GM19468 (cell line): ENCODE data around the gene ZBTB43.
"Not testable (repeated sequence)": the region's sequence is repeated elsewhere in the genome, so short reads cannot be mapped to it uniquely, and the experiment has no call there.

ENCODE experiments used
- ATAC-seq: cut with Tn5 transposase; IDR thresholded peaks from one replicate; pipeline ENCODE4 v1.9.1; 2021; ENCODE audit warnings: mild to moderate bottlenecking, moderate library complexity, moderate number of reproducible peaks; ENCODE audit not compliant: unreplicated experiment; ENCODE audit errors: extremely low read depth

The ZBTB43 gene

DNA sequence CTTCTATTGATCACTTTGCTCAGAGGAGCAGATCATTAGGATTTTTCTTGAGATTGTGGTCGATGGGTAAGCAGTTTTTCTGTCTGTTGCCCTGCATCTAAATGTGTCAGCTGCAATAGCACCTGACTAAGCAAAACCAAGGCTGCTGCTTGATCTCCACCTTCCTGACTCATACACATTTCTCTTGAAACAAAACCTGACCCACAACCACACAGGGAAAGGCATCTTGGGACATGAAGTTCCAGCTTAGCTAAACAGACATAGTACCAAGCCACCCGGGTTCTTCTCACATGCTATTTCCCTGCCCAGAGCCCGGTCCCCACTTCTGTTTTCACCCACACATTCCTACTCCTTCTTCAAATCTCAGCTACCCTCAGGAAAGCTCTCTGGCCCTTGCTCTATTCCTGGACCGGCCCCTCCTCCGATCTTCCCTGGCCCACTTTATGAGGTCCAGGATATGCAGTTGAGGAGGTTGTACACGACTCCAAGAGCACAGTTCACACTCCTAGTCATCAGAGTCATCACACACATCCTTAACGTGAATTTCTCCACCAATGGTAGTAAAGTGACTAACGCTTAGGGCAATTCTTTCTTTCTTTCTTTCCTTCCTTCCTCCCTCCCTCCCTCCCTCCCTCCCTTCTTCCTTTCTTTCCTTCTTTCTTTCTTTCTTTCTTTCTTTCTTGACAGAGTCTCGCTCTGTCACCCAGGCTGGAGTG lies 16.0 kb upstream of the ZBTB43 start:
- no peak for ATAC-seq

DNA sequence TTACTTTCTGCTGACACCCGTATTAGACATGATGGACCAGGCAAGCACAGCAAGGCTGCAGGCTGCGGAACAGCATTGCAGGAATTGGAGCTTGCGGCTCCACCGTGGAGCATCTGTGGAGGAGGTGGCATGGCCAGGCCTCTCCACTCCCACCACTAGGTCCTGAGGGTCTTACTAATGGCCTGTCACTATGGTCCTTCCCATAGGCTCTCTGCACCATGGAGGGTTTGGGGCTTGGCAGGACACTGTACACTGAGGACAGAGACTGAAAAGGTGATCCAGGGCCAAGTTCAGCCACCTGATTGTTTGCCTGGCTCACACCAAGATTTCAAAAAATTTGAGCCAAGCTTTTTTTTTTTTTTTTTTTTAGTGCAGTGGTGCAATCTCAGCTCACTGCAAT lies 14.3 kb upstream of the ZBTB43 start:
- ATAC-seq: no peak

DNA sequence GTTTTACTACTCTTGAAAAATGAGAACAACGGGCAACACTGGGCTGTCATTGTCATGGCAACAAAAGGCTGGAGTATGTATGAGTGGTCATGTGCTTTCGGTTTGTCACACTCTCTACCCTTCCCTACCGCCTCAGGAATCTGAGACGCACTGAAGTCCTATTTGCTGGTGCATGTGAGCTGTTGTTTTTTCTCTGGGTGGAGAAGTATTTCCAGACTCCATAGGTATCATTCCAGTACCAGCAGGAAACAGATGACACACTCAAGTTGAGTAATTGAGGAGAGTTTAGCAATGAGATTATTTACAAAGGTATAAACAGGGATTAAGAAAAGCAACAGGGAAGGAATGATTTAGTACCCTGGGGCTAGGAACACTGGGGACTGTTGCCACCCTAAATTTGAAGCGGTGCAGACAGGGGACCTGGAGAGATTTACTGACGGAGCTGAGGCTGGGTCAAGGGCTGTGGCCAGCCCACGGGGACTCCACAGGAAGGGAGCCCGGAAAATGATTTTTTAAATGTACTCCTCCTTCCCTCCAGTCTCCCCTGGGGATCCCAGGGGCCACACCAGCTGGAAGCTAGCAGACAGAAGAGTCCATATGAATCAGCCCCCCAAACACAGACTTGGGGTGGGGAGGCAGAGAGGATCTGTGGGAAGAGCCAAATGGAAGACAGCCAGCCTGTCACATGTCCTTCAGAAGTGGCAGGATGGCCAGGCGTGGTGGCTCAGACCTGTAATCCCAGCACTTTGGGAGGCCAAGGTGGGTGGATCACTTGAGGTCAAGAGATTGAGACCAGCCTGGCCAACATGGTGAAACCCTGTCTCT lies 13.2 kb upstream of the ZBTB43 start:
- ATAC-seq: no peak

DNA sequence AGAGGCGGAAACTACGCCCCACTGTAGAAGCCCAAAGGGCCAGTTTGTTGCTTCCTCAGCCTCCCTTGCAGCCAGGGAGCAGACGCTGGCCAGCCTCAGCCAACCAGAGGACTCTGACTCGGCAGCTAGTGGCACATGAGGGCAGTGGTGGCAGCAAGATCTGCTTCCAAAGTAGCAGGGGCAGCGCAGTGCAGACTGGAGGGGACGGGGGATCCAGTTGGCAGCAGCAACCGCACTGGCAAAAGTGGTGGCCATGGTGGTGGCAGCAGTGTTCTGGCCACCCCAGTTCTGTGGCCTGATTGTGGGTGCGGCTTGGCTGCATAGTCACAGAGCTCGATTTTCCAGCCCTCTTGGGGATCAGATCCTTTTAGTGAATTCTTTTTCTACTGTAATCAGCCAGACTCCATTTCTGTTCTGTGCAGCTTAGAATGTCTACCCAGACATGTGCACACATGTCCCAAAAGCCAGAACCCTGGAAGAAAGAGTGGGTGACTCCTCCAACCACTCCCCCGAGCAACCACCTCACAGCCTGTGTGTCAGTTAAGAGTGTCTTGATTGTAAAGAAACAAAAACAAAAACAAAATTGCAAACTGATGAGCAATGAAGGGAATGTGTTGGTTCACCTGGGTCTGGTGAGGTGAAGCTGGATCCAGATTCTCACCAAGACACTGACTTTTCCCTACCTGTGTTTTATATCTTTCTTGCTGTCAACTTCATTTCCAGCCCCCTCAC lies 11.0 kb upstream of the ZBTB43 start:
- ATAC-seq: no peak

DNA sequence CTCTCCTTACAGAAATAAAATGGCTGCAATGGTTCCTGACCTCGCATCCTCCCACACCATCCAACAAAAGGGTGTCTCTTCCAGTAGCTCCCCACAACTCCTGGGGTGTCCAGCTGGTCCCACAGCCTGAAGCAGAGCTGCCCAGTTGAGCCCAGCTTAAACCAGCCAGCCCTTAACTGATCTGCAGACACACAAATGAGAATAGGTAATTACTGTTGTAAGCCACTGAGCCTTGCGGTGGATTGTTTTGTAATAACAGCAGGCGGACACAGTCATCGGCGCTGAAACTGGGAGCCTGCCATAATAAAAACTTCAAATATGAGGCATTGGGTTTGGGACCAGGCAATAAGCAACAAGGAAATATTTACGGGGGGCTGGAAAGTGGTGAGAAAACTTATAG lies 10.4 kb upstream of the ZBTB43 start:
- no peak for ATAC-seq

DNA sequence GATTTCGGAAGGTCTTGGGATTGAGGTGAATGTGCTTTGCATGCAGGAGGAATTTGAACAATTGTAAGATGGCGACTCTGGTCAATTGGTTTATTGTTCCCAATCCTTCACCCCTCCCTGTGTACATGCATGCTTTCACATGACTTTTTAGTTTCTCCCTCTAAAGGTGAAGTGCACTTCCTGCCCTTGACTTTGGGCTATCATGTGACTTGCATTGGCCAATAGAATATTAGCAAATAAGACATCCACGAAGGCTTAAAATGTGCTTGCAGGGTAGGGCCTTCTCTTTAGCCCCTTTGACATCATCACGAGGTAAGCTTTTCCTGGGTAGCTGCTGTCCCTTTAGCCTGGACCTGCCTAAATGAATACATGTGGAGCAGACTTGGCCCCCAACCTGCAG lies 8.1 kb upstream of the ZBTB43 start:
- no peak for ATAC-seq

DNA sequence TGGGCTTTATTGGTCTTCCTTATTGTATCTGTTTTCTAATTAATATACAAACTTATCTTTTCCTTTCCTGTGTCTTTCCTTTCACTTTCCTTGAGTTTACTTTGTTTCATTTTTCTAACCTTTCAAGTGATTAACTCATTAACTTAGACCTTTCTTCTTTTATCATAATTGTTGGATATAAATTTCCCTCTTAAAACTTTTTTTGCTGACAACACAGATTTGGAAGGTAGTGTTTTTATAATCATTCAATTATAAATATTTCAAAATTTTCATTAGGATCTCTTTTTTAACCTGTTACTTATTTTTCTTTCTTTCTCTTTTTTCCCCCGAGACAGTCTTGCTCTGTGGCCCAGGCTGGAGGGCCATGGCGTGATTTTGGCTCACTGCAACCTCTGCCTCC lies 6.9 kb upstream of the ZBTB43 start:
- no peak for ATAC-seq

DNA sequence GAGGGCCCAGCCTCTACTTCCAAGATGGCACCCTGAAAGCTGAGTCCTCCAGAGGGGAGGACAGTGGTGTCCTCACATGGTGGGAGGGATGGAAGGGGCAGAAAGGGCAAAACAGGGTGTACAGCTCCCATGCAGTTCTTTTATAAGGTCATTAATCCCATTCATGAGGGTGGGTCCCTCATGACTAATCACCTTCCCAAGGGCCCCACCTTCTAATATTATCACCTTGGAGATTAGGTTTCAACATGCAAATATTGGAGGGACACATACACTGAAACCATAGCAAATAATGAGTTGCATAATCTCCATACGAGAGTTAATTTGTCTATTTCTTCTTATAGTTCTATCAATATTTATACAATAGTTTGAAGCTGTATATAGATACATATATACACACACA lies 5.8 kb upstream of the ZBTB43 start:
- ATAC-seq: no peak

DNA sequence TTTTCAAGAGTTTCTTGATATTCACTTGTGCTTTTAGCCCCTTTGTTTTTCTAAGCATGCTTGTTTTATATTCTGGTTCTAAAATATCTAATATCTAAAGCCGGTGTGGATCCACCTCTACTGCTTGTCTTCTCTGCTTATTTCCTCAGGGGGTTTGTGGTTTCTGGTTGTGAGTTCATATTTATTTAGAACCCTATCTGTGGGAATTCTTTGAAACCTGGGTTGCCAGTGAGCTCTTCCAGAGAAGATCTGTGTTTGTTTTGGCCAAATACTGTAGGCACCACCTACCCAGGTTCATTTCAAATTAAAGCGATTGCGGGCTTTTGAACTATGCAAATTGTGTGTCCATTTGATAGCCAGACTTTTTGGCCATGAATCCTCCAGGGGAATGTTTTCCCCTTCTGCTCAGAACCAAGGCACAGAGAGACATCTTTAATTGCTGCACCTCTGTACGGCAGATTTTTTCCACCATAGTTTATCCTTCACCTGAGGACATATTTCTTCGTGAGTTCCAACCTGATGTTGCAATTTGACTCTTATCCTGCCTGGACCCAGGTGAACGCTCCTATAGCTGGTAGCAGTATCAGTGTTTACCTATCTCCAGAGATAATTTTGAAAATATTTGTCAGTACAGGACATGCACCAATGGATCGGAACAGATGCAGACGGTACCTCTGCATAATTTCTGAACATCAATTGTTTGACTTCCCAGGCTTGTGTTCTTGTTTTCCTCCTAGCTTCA lies 2.4 kb upstream of the ZBTB43 start:
- no peak for ATAC-seq

DNA sequence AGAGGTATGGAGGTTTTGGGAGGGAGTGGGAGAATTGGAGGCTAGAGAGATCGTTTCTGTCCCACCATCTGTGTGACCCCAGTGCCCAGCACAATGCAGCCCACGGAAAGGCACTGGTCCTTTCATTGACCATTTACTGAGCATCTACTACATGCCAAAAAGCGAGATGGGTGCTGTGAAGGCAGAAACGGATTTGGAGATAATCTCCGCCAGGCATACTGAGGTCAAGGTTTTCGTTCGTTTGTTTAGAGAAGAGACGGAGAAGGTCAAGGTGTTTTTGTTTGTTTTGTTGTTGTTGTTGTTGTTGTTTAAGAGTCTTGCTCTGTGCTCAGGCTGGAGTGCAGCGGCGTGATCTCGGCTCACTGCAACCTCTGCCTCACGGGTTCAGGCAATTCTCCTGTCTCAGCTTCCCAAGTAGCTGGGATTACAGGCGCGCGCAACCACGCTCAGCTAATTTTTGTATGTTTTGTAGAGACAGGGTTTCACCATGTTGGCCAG lies 593 bp upstream of the ZBTB43 start:
- ATAC-seq: no peak

DNA sequence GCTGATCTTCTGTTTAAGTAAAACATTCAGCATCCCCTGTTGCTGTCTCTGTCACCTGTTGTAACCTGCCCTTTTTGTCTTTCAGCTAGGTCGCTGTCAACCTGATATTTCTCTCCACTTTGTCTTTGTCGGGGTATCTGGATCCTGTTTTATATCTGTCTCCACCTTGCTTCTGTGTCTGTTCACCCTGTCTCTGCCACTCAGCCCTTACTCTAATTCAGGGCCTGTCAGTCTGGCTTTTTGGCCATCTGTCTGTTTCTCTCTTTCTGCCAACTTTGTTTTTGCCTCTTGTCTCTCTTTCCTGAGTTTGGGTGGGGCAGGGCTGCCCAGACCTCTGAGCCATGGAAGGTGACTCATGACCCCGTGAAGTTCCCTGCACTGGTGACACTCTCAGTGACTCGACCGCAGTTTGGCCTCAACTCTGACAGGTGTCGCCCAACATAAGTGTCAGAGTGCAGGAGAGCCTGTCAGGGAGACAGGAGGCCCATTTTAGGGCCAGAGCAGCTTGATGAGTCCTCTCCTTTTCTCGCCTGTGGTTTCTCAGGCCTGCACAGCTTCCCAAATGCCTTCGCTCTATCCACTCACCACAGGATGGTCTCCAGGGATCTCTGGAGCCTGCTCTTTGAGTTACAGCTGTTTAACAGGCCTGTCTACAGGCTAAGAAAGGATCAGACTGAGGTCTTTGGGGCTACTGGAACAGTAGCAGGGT lies 868 bp downstream of the ZBTB43 start:
- ATAC-seq: peak; percentile 27

DNA sequence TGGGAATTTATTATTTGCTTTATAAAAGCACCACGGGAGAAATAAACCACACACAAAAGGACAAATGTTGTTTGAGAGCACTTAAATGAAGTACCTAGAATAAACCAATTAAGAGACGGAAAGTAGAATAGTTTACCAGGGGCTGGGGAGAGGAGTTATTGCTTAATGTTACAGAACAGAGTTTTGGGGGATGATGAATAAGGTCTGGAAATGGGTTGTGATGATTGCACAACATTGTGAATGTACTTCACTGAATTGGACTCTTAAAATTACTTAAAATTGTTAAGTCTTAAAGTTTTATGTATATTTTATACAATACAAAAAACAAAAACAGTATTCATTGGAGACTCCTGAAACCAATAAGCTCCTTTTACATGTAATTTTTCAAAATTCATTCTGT lies 1.5 kb downstream of the ZBTB43 start:
- no peak for ATAC-seq

DNA sequence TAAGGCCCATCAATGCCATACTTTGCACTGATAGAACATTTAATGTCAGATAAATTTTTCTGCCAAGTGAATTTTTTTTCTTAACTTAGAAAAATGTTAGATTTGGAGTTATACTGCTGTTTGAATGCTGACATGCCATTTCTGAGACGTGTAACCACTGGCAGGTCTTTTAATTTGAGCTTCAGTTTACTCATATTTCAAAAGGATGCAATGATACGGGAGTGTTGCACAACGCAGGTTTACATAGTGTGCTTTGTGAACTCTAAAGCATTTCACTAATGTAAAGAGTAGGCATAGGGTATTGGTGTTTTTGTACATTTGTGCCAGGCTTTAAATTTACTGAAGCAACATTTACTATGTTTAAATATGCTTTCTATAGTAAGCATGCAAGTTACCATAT lies 4.2 kb downstream of the ZBTB43 start:
- ATAC-seq: no peak

DNA sequence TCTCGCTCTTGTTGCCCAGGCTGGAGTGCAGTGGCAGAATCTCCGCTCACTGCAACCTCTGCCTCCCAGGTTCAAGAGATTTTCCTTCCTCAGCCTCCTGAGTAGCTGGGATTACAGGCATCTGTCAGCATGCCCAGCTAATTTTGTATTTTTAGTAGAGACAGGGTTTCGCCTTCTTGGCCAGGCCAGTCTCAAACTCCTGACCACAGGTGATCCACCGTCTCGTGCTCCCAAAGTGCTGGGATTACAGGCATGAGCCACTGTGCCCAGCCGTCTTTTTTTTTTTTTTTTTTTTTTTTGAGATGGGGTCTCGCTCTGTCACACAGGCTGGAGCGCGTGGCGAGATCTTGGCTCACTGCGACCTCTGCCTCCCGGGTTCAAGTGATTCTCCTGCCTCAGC lies 5.4 kb downstream of the ZBTB43 start:
- not testable (repeated sequence) for ATAC-seq

DNA sequence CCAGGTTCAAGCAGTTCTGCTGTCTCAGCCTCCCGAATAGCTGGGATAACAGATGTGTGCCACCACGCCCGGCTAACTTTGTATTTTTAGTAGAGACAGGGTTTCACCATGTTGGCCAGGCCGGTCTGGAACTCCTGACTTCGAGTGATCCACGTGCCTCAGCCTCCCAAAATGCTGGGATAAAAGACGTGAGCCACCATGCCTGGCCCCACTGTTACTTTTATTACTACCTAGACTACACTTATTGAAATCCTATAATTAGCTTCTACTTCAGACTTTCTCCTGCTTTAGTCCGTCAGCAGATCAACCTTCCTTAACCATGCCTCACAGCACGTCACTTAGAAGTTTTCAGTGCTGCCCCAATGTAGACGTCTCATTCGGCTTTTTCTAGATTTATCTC lies 8.2 kb downstream of the ZBTB43 start:
- ATAC-seq: no peak

DNA sequence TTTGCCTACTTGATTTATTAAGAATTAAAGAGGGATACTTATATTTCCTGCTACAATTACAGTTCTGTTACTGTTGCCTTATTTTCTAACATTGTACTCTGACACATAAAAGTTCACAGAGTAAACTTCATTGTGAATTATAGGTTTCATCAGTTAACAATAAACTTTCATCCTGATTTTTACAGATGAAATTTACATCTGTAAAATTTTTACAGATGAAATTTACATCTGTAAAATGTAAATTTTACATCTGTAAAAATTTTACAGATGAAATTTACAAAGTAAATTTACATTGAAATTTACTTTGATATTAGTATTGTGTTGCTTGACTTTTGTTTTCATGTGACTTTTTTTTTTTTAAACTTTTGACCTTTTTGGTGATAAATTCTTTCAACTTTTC lies 9.3 kb downstream of the ZBTB43 start:
- no peak for ATAC-seq

DNA sequence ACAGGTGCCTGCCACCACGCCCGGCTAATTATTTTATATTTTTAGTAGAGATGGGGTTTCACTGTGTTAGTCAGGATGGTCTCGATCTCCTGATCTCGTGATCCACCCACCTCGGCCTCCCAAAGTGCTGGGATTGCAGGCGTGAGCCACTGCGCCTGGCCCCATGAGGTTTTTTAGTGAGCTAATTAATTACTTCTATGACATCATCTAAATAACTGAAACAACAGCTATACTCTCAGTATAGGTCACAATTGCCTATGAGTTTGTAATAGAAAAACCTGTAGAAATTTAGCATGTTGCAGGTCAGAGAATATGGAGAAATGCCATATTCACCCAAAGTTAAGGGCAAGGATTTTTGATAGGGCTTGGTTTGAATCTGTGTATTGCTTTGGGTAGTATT lies 12.8 kb downstream of the ZBTB43 start:
- ATAC-seq: not testable (repeated sequence)

DNA sequence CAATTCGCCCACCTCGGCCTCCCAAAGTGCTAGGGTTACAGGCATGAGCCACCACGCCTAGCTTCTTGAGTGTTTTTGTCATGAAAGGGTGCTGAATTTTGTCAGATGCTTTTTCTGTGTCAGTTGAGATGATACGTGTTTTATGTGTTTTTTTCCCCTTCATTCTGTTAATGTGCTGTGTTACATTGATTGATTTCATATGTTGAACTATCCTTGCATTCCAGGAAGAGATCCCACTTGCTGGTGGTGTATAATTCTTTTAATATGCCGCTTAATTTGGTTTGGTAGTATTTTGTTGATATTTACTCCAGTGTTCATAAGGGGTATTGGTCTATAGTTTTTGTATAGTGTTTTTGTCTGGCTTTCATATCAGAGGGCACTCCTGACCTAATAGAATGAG lies 13.6 kb downstream of the ZBTB43 start:
- no peak for ATAC-seq

DNA sequence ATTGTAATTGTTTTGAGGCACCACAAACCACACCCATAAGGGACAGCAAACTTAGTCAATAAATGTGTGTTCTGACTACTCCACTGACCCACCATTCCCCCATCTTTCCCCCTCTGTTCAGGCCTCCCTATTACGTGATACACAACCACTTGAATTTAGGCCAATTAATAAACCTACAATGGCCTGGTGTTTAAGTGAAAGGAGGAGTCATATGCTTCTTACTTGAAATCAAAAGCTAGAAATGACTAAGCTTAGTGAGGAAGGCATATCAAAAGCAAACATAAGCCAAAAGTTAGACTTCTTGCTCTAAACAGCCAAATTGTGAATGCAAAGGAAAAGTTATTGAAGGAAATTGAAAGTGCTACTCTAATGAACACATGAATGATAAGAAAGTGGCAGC lies 14.6 kb downstream of the ZBTB43 start:
- no peak for ATAC-seq

DNA sequence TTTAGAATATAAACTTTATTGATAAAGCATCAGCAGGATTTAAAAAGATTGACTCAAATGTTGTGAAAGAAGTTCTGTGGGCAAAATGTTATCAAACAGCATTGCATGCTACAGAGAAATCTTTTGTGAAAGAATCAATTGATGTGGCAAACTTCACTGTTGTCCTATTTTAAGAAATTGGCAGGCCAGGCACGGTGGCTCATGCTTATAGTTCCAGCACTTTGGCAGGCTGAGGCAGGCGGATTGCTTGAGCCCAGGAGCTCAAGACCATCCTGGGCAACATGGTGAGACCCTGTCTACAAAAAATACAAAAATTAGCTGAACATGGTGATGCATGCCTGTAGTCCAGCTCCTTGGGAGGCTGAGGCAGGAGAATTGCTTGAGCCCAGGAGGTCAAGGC lies 17.4 kb downstream of the ZBTB43 start:
- no peak for ATAC-seq
